Sigmoid colon (tissue), 7 donors: Measurements from ENCODE around the gene RSRP1. TPM values are rescaled to one million over a fixed set of nuclear protein-coding genes. Genes with fewer than 3 reads are reported as not detected.
A peak's percentile ranks its signal among the peaks of the same experiment; 100 is the strongest.

Source experiments
- DNase-seq: peaks from one replicate; pipeline ENCODE4 v3.0.0-alpha.2; 2019
- H3K27ac ChIP-seq, 4 donors: fragments of 200-600 bp; sonication (generic); one replicate each; pipeline ENCODE4 v1.5.1; 2016 to 2019; ENCODE audit warnings: mild to moderate bottlenecking in 1 of 4
- H3K27me3 ChIP-seq, 3 donors: fragments of 200-600 bp; sonication (generic); one replicate each; pipeline ENCODE4 v1.5.1; 2019; ENCODE audit warnings: mild to moderate bottlenecking in 1 of 3
- H3K36me3 ChIP-seq, 4 donors: fragments of 200-600 bp; sonication (generic); one replicate each; pipeline ENCODE4 v1.5.1; 2016 to 2019
- H3K4me1 ChIP-seq, 4 donors: fragments of 200-600 bp; sonication (generic); one replicate each; pipeline ENCODE4 v1.5.1; 2017 to 2019
- H3K4me3 ChIP-seq, 4 donors: fragments of 200-600 bp; sonication (generic); one replicate each; pipeline ENCODE4 v1.5.1; 2017 to 2019; ENCODE audit warnings: mild to moderate bottlenecking in 2 of 4, moderate library complexity in 1 of 4
- H3K9me3 ChIP-seq, 4 donors: fragments of 200-600 bp in 3 of 4; sonication (generic) in 3 of 4; one replicate each; pipeline versions ENCODE4 v1.5.1 to v1.6.1; 2013 to 2019
- CTCF ChIP-seq, 4 experiments: fragments of 450-650 bp in 3 of 4; fragments of 200-600 bp in 1 of 4; IDR thresholded peaks; one replicate each; pipeline ENCODE4 v1.5.1; 2016 to 2019; ENCODE audit warnings: antibody characterized with exemption in 4 of 4, mild to moderate bottlenecking in 3 of 4, moderate library complexity in 2 of 4
- EP300 ChIP-seq, 4 donors: sonication (generic); formaldehyde crosslinking; IDR thresholded peaks; one replicate each; pipeline ENCODE4 v1.6.1; 2017; ENCODE audit warnings: antibody characterized with exemption in 4 of 4
- POLR2A ChIP-seq, 2 donors: fragments of 450-650 bp; IDR thresholded peaks; one replicate each; pipeline ENCODE4 v1.6.1; 2016; ENCODE audit warnings: antibody characterized with exemption in 2 of 2, mild to moderate bottlenecking in 2 of 2, moderate library complexity in 2 of 2
- POLR2AphosphoS5 ChIP-seq, 4 donors: sonication (generic); formaldehyde crosslinking; IDR thresholded peaks; one replicate each; pipeline ENCODE4 v1.6.1; 2017; ENCODE audit warnings: antibody characterized with exemption in 4 of 4
- WGBS, 2 donors: extraction: QIAGEN DNeasy Blood & Tissue Kit; methylation state at CpG; one replicate each; pipeline ENCODE4 v1.1.7; 2013; 5-methylcytosine and 5-hydroxymethylcytosine counted together
- intact Hi-C: fragments of 100-400 bp; cut with DNase I; formaldehyde crosslinking; loops from one replicate; pipeline ENCODE4 v1.15.1; 2023
- polyA plus RNA-seq, 3 donors: library from polyadenylated mRNA; stranded (reverse); fragments of 200-250 nt; gene quantifications; one replicate each; pipeline ENCODE4 v1.2.3, GENCODE V29; 2013
- total RNA-seq, 4 donors: library from RNA; depleted of rRNA; stranded (reverse); fragments of >200 nt; gene quantifications; one replicate each; pipeline ENCODE4 v1.1.0, GENCODE V29; 2016
- donor health status: healthy with polysubstance abuse.
- donor health status: Bipolar disorder and iron deficiency.
- donor health status: healthy.

RSRP1 gene
- total and polyA plus RNA-seq, 7 donors, result 15.5 to 134 (median 77.1) TPM

GRCh38 chr1:25246600-25247023 is 642 bp downstream of the RSRP1 start:
- Histone ChIP-seq H3K9me3 (no peaks in the 10 kb centered on the region), H3K27me3 (no peaks in the 10 kb centered on the region), H3K4me3 (peak overlapping the region; percentile 79 to 97 (median 95)), H3K27ac (peak overlapping the region; percentile 98 to 100 (median 99)), H3K36me3 (peaks cover 20 to 39% (median 28%) of the 10 kb centered on the region in 4 donors), H3K4me1 (peaks cover 0 to 31% (median 27%) of the 10 kb centered on the region in 4 donors)
- intact Hi-C loops, result loop anchor here (10.0 kb wide), 1 partner anchor 568 kb away; the partner anchor contains the start of gene MTFR1L
- WGBS, 2 donors, result 0% methylated on average over 53 of the region's 53 CpGs
- peak; percentile 77 for DNase-seq
- no peak for TF ChIP-seq EP300 (IDR thresholded peaks at IDR 0.05)
- no peak for TF ChIP-seq POLR2A (IDR thresholded peaks at IDR 0.05)
- TF ChIP-seq CTCF (IDR thresholded peaks at IDR 0.05), result no peak
- TF ChIP-seq POLR2AphosphoS5 (IDR thresholded peaks at IDR 0.05), result no peak

GRCh38 chr1:25245809-25246599 is 1.2 kb downstream of the RSRP1 start:
- 4 to 20% methylated on average over 30 of the region's 30 CpGs for WGBS, 2 donors
- H3K4me3 ChIP-seq, result peak overlapping the region; percentile 79 to 97 (median 95)
- peak overlapping the region; percentile 98 to 100 (median 99) for H3K27ac ChIP-seq
- peaks cover 0 to 36% (median 28%) of the 10 kb centered on the region in 4 donors for H3K4me1 ChIP-seq
- intact Hi-C loops, result loop anchor here (10.0 kb wide), 1 partner anchor 569 kb away; the partner anchor contains the start of gene MTFR1L
- no peaks in the 10 kb centered on the region for H3K9me3 ChIP-seq
- DNase-seq, result no peak
- TF ChIP-seq POLR2A (IDR thresholded peaks at IDR 0.05) (no peak), EP300 (IDR thresholded peaks at IDR 0.05) (no peak), CTCF (IDR thresholded peaks at IDR 0.05) (no peak), POLR2AphosphoS5 (IDR thresholded peaks at IDR 0.05) (no peak)
- H3K36me3 ChIP-seq, result peaks cover 20 to 45% (median 28%) of the 10 kb centered on the region in 4 donors
- H3K27me3 ChIP-seq, result no peaks in the 10 kb centered on the region

GRCh38 chr1:25245393-25245792 is 1.9 kb downstream of the RSRP1 start:
- peaks cover 0 to 42% (median 33%) of the 10 kb centered on the region in 4 donors for H3K4me1 ChIP-seq
- intact Hi-C loops, result loop anchor here (10.0 kb wide), 1 partner anchor 569 kb away; the partner anchor contains the start of gene MTFR1L
- 70 to 85% methylated on average over 5 of the region's 5 CpGs for WGBS, 2 donors
- no peak for TF ChIP-seq EP300 (IDR thresholded peaks at IDR 0.05)
- TF ChIP-seq POLR2AphosphoS5 (IDR thresholded peaks at IDR 0.05), result no peak
- no peak for TF ChIP-seq CTCF (IDR thresholded peaks at IDR 0.05)
- no peak for TF ChIP-seq POLR2A (IDR thresholded peaks at IDR 0.05)
- H3K36me3 ChIP-seq, result peaks cover 20 to 48% (median 28%) of the 10 kb centered on the region in 4 donors
- H3K4me3 ChIP-seq, result peak overlapping the region; percentile 79 to 97 (median 95)
- peak overlapping the region in 3 of 4 donors; percentile 98 to 100 (median 99) for H3K27ac ChIP-seq
- DNase-seq, result no peak
- no peaks in the 10 kb centered on the region for H3K9me3 ChIP-seq
- H3K27me3 ChIP-seq, result no peaks in the 10 kb centered on the region

- intact Hi-C loops, result loop anchor here (10.0 kb wide), 1 partner anchor 571 kb away; the partner anchor contains the start of gene MTFR1L
- Histone ChIP-seq H3K36me3 (peaks cover 20 to 48% (median 28%) of the 10 kb centered on the region in 4 donors), H3K4me1 (peaks cover 0 to 51% (median 44%) of the 10 kb centered on the region in 4 donors), H3K9me3 (no peaks in the 10 kb centered on the region), H3K27ac (no peak overlapping the region), H3K4me3 (no peak overlapping the region), H3K27me3 (no peaks in the 10 kb centered on the region)
- DNase-seq, result no peak
- WGBS, 2 donors, result 59 to 71% methylated on average over 6 of the region's 6 CpGs
- no peak for TF ChIP-seq EP300 (IDR thresholded peaks at IDR 0.05)
- TF ChIP-seq POLR2AphosphoS5 (IDR thresholded peaks at IDR 0.05), result no peak
Measured at GRCh38 chr1:25243907-25244306, 3.3 kb downstream of the RSRP1 start.
